GM23338 (cell line): ENCODE measurements around the gene COBLL1. TPM values are rescaled to one million over a fixed set of nuclear protein-coding genes. Genes with fewer than 3 reads are reported as not detected.

ENCODE experiments used
- ATAC-seq: fragments of 200-7000 bp; cut with Tn5 transposase; 3 replicates; pipeline ENCODE4 v1.9.1; 2020
- DNase-seq: peaks from one replicate; pipeline ENCODE4 v3.0.0-alpha.2; 2015; ENCODE audit warnings: low spot score
- H2AFZ ChIP-seq: fragments of 200-600 bp; sonication (generic); 2 replicates; pipeline ENCODE4 v1.8.0; 2016; ENCODE audit warnings: antibody characterized with exemption, mild to moderate bottlenecking, moderate library complexity
- H3F3A ChIP-seq: fragments of 200-600 bp; sonication (generic); replicated peaks from 2 replicates; pipeline ENCODE4 v1.8.0; 2017; ENCODE audit warnings: antibody characterized with exemption, mixed run types, low read depth
- H3K27ac ChIP-seq: fragments of 200-600 bp; sonication (generic); 2 replicates; pipeline ENCODE4 v1.6.1; 2016; ENCODE audit warnings: low read depth
- H3K27me3 ChIP-seq: fragments of 200-600 bp; sonication (generic); 2 replicates; pipeline ENCODE4 v1.8.0; 2016; ENCODE audit warnings: mild to moderate bottlenecking, mixed run types, moderate library complexity; ENCODE audit not compliant: insufficient read depth
- H3K36me3 ChIP-seq: fragments of 200-600 bp; sonication (generic); 2 replicates; pipeline ENCODE4 v1.8.0; 2016; ENCODE audit warnings: mild to moderate bottlenecking; ENCODE audit not compliant: insufficient read depth
- H3K4me1 ChIP-seq: fragments of 200-600 bp; sonication (generic); 2 replicates; pipeline ENCODE4 v1.8.0; 2016; ENCODE audit warnings: mild to moderate bottlenecking, moderate library complexity; ENCODE audit not compliant: insufficient read depth
- H3K4me2 ChIP-seq: fragments of 200-600 bp; sonication (generic); 2 replicates; pipeline ENCODE4 v1.7.1; 2017; ENCODE audit warnings: mixed run types
- H3K4me3 ChIP-seq: fragments of 200-600 bp; sonication (generic); 2 replicates; pipeline ENCODE4 v1.6.1; 2016; ENCODE audit warnings: mixed run types
- H3K79me2 ChIP-seq: fragments of 200-600 bp; sonication (generic); replicated peaks from 2 replicates; pipeline ENCODE4 v1.8.0; 2017; ENCODE audit warnings: mild to moderate bottlenecking; ENCODE audit not compliant: insufficient read depth
- H3K9me2 ChIP-seq: fragments of 200-600 bp; sonication (generic); 2 replicates; pipeline ENCODE4 v1.8.0; 2017; ENCODE audit not compliant: insufficient read depth
- H4K20me1 ChIP-seq: fragments of 200-600 bp; sonication (generic); replicated peaks from 2 replicates; pipeline ENCODE4 v1.8.0; 2017; ENCODE audit warnings: mild to moderate bottlenecking; ENCODE audit not compliant: insufficient read depth
- H3K27ac Mint-ChIP-seq: 2 replicates; pipeline ENCODE4 v1.8.0; 2020; ENCODE audit warnings: inconsistent platforms, mild to moderate bottlenecking, moderate library complexity, mixed read lengths
- H3K27me3 Mint-ChIP-seq: 3 replicates; pipeline ENCODE4 v1.8.0; 2022; ENCODE audit warnings: low read depth, mild to moderate bottlenecking, moderate library complexity, mixed read lengths, inconsistent platforms; ENCODE audit not compliant: insufficient read depth, poor library complexity
- H3K36me3 Mint-ChIP-seq: 3 replicates; pipeline ENCODE4 v1.8.0; 2021; ENCODE audit warnings: low read depth, mild to moderate bottlenecking, inconsistent platforms, moderate library complexity, mixed read lengths
- H3K4me1 Mint-ChIP-seq: 3 replicates; pipeline ENCODE4 v1.8.0; 2020; ENCODE audit warnings: mild to moderate bottlenecking, inconsistent platforms, mixed read lengths
- H3K4me3 Mint-ChIP-seq: 3 replicates; pipeline ENCODE4 v1.8.0; 2021; ENCODE audit warnings: moderate library complexity, mild to moderate bottlenecking, inconsistent platforms, mixed read lengths
- H3K9me3 Mint-ChIP-seq: 3 replicates; pipeline ENCODE4 v1.8.0; 2020; ENCODE audit warnings: moderate library complexity, mild to moderate bottlenecking, inconsistent platforms, mixed read lengths
- CREB1 ChIP-seq: fragments of 250-450 bp; sonication (Bioruptor Pico); IDR thresholded peaks from 2 replicates; pipeline ENCODE4 v1.5.0; 2020; ENCODE audit warnings: low read depth, mild to moderate bottlenecking, moderate library complexity
- CTCF ChIP-seq, 2 experiments: fragments of 200-600 bp in 1 of 2; sonication (generic) in 1 of 2; conservative IDR thresholded peaks; 2 replicates each; pipeline versions ENCODE4 v1.5.1 to v1.6.1; 2016 to 2017; ENCODE audit warnings: antibody characterized with exemption in 2 of 2, low read depth in 2 of 2, mild to moderate bottlenecking in 2 of 2, moderate library complexity in 1 of 2
- ETS1 ChIP-seq: IDR thresholded peaks from 2 replicates; pipeline ENCODE4 v1.6.1; 2016; ENCODE audit warnings: antibody characterized with exemption
- EZH2 ChIP-seq: fragments of 200-600 bp; sonication (generic); IDR thresholded peaks from one replicate; pipeline ENCODE4 v1.8.0; 2017; ENCODE audit warnings: antibody characterized with exemption, mild to moderate bottlenecking, low read depth; ENCODE audit not compliant: unreplicated experiment
- EZH2phosphoT487 ChIP-seq: fragments of 200-600 bp; sonication (generic); IDR thresholded peaks from one replicate; pipeline ENCODE4 v1.8.1; 2018; ENCODE audit warnings: antibody characterized with exemption; ENCODE audit not compliant: unreplicated experiment
- JUNB ChIP-seq: IDR thresholded peaks from one replicate; pipeline ENCODE4 v1.6.1; 2016; ENCODE audit warnings: antibody characterized with exemption; ENCODE audit not compliant: unreplicated experiment
- NANOG ChIP-seq: IDR thresholded peaks from 2 replicates; pipeline ENCODE4 v1.6.1; 2016; ENCODE audit warnings: antibody characterized with exemption, borderline replicate concordance
- POLR2AphosphoS5 ChIP-seq: IDR thresholded peaks from 2 replicates; pipeline ENCODE4 v1.6.1; 2016; ENCODE audit warnings: antibody characterized with exemption, low read depth
- REST ChIP-seq: IDR thresholded peaks from one replicate; pipeline ENCODE4 v1.6.1; 2018; ENCODE audit warnings: antibody characterized with exemption; ENCODE audit not compliant: unreplicated experiment
- STAT1 ChIP-seq: IDR thresholded peaks from one replicate; pipeline ENCODE4 v1.6.1; 2016; ENCODE audit warnings: antibody characterized with exemption; ENCODE audit not compliant: unreplicated experiment
- ZNF114 ChIP-seq: fragments of 250-450 bp; sonication (Bioruptor Pico); IDR thresholded peaks from 2 replicates; pipeline ENCODE4 v1.5.0; 2020; ENCODE audit warnings: mild to moderate bottlenecking, moderate library complexity
- ZNF331 ChIP-seq: fragments of 250-450 bp; sonication (Bioruptor Pico); IDR thresholded peaks from 2 replicates; pipeline ENCODE4 v1.5.0; 2020; ENCODE audit warnings: low read depth, mild to moderate bottlenecking, moderate library complexity
- ZNF462 ChIP-seq: fragments of 250-450 bp; sonication (Bioruptor Pico); IDR thresholded peaks from 2 replicates; pipeline ENCODE4 v1.5.0; 2020; ENCODE audit warnings: mild to moderate bottlenecking, moderate library complexity
- polyA plus RNA-seq: library from polyadenylated mRNA; unstranded; fragments of >200 nt; fragmentation: Nextera tagmentation; extraction: Ambion mirVana; gene quantifications from 2 replicates; pipeline ENCODE4 v1.2.1, GENCODE V29; 2016
- total RNA-seq: library from RNA; depleted of rRNA; stranded (reverse); fragments of >200 nt; shearing (Covaris generic); gene quantifications from 2 replicates; pipeline ENCODE4 v1.2.3, GENCODE V29; 2014

The COBLL1 gene
- total and polyA plus RNA-seq, 2 experiments from 2014 or later: 2.9 to 7.4 TPM

- Histone ChIP-seq H3K4me3 (no peak overlapping the region), H3K36me3 (no peaks in the 10 kb centered on the region), H3K4me2 (no peak overlapping the region), H3K27ac (no peak overlapping the region), H3F3A (no peaks in the 10 kb centered on the region), H3K27me3 (no peaks in the 10 kb centered on the region), H3K9me2 (no peaks in the 10 kb centered on the region), H3K4me1 (no peaks in the 10 kb centered on the region), H2AFZ (no peak overlapping the region), H3K79me2 (no peaks in the 10 kb centered on the region), H4K20me1 (no peaks in the 10 kb centered on the region)
- ATAC-seq (no peak), DNase-seq (no peak)
- H3K4me3 Mint-ChIP-seq: no peak overlapping the region
- H3K4me1 Mint-ChIP-seq: no peaks in the 10 kb centered on the region
- no peaks in the 10 kb centered on the region for H3K9me3 Mint-ChIP-seq
- H3K27me3 Mint-ChIP-seq: peaks cover 2% of the 10 kb centered on the region
- no peaks in the 10 kb centered on the region for H3K36me3 Mint-ChIP-seq
- H3K27ac Mint-ChIP-seq: no peak overlapping the region
- TF ChIP-seq STAT1 (no peak), REST (no peak), POLR2AphosphoS5 (no peak), JUNB (no peak), EZH2phosphoT487 (no peak), CTCF (conservative IDR thresholded peaks at IDR 0.05; ENCODE audit: low read depth in 2 of 2) (no peak), NANOG (no peak), ZNF462 (CRISPR knock-in tag) (no peak), ZNF331 (CRISPR knock-in tag) (no peak), ZNF114 (no peak), ETS1 (no peak), EZH2 (no peak), CREB1 (CRISPR knock-in tag) (no peak)
Measured at GRCh38 chr2:164669291-164669690, 172.3 kb downstream of the COBLL1 start.
